Gastroesophageal sphincter (tissue), 4 donors: ENCODE measurements around the gene BCR. TPM values are rescaled to one million over a fixed set of nuclear protein-coding genes. Genes with fewer than 3 reads are reported as not detected.

Source experiments
- ATAC-seq: fragments of 150-250 bp; one replicate; pipeline ENCODE4 v1.9.1; 2016; ENCODE audit warnings: mild to moderate bottlenecking, moderate library complexity
- H3K27ac ChIP-seq, 4 donors: fragments of 200-600 bp; sonication (generic) in 3 of 4; 1 replicate in 3 of 4; 2 replicates in 1 of 4; pipeline ENCODE4 v1.5.1; 2016 to 2019
- H3K27me3 ChIP-seq: fragments of 200-600 bp; sonication (generic); one replicate; pipeline ENCODE4 v1.5.1; 2019
- H3K36me3 ChIP-seq, 2 donors: fragments of 200-600 bp; sonication (generic); one replicate each; pipeline ENCODE4 v1.5.1; 2019; ENCODE audit warnings: control low read depth in 1 of 2
- H3K4me1 ChIP-seq, 3 donors: fragments of 200-600 bp; sonication (generic); 1 replicate in 2 of 3; 2 replicates in 1 of 3; pipeline ENCODE4 v1.5.1; 2016 to 2019; ENCODE audit warnings: control low read depth in 2 of 3
- H3K4me3 ChIP-seq, 2 donors: fragments of 200-600 bp; sonication (generic); one replicate each; pipeline ENCODE4 v1.5.1; 2019; ENCODE audit warnings: mild to moderate bottlenecking in 1 of 2, moderate library complexity in 1 of 2
- H3K9me3 ChIP-seq, 3 donors: fragments of 200-600 bp; sonication (generic); one replicate each; pipeline ENCODE4 v1.5.1; 2017 to 2019; ENCODE audit warnings: control low read depth in 2 of 3
- CTCF ChIP-seq, 4 experiments: fragments of 200-600 bp in 2 of 4; fragments of 450-650 bp in 2 of 4; sonication (generic) in 1 of 4; IDR thresholded peaks; one replicate each; pipeline ENCODE4 v1.5.1; 2017 to 2019; ENCODE audit warnings: antibody characterized with exemption in 4 of 4, mild to moderate bottlenecking in 2 of 4, moderate library complexity in 2 of 4
- EP300 ChIP-seq: sonication (generic); formaldehyde crosslinking; IDR thresholded peaks from one replicate; pipeline ENCODE4 v1.6.1; 2017; ENCODE audit warnings: antibody characterized with exemption, mild to moderate bottlenecking
- POLR2A ChIP-seq, 2 donors: fragments of 450-650 bp; IDR thresholded peaks; one replicate each; pipeline ENCODE4 v1.6.1; 2017; ENCODE audit warnings: antibody characterized with exemption in 2 of 2, mild to moderate bottlenecking in 2 of 2, moderate library complexity in 1 of 2
- POLR2AphosphoS5 ChIP-seq: sonication (generic); formaldehyde crosslinking; IDR thresholded peaks from one replicate; pipeline ENCODE4 v1.6.1; 2017; ENCODE audit warnings: antibody characterized with exemption
- WGBS, 2 donors: methylation state at CpG; one replicate each; pipeline ENCODE4 v1.1.5; 2018; ENCODE audit warnings: low coverage in 1 of 2; 5-methylcytosine and 5-hydroxymethylcytosine counted together
- total RNA-seq, 4 donors: library from RNA; depleted of rRNA; stranded (reverse); fragments of >200 nt; gene quantifications; one replicate each; pipeline ENCODE4 v1.1.0, GENCODE V29; 2016

BCR gene
- 10 to 100 TPM; 39.2 to 81.1 (median 46.2) TPM for total RNA-seq

GRCh38 chr22:23180301-23180892, at the start of gene BCR:
TSS of gene BCR (plus strand) at chr22:23180509. CDS start at chr22:23180961, 452 bp downstream.
- no peaks in the 10 kb centered on the region for H3K27me3 ChIP-seq
- H3K27ac ChIP-seq: peak within 1 kb of the TSS; percentile 6 to 91 (median 86)
- TF ChIP-seq POLR2AphosphoS5 (peak; percentile 82), EP300 (no peak), POLR2A (IDR thresholded peaks at IDR 0.05) (peak; percentile 66 to 88), CTCF (IDR thresholded peaks at IDR 0.05) (peak in 2 of 4 experiments; percentile 22 to 26)
- peaks cover 0 to 9% (median 0%) of the 10 kb centered on the region in 3 donors for H3K9me3 ChIP-seq
- ATAC-seq: peak; percentile 95
- peaks cover 0 to 8% of the 10 kb centered on the region in 2 donors for H3K36me3 ChIP-seq
- no CpG with 5 or more reads among the region's 88 CpGs for WGBS, 2 donors
- H3K4me1 ChIP-seq: peaks cover 0 to 67% (median 50%) of the 10 kb centered on the region in 3 donors
- peak within 1 kb of the TSS; percentile 73 to 88 for H3K4me3 ChIP-seq

GRCh38 chr22:23130697-23131096, 49.6 kb upstream of the BCR start:
- no peak for ATAC-seq
- Histone ChIP-seq H3K9me3 (no peaks in the 10 kb centered on the region), H3K27me3 (no peaks in the 10 kb centered on the region), H3K27ac (no peak overlapping the region), H3K36me3 (no peaks in the 10 kb centered on the region), H3K4me1 (peaks cover 0 to 11% (median 0%) of the 10 kb centered on the region in 3 donors), H3K4me3 (no peak overlapping the region)
- WGBS, 2 donors: 32 to 51% methylated on average over 2 to 3 of the region's 3 CpGs
- TF ChIP-seq CTCF (IDR thresholded peaks at IDR 0.05) (no peak), POLR2AphosphoS5 (no peak), POLR2A (IDR thresholded peaks at IDR 0.05) (no peak), EP300 (no peak)

GRCh38 chr22:23131931-23132330, 48.4 kb upstream of the BCR start:
- Histone ChIP-seq H3K27me3 (no peaks in the 10 kb centered on the region), H3K36me3 (no peaks in the 10 kb centered on the region), H3K27ac (no peak overlapping the region), H3K4me3 (no peak overlapping the region), H3K9me3 (no peaks in the 10 kb centered on the region), H3K4me1 (peaks cover 0 to 11% (median 0%) of the 10 kb centered on the region in 3 donors)
- TF ChIP-seq POLR2AphosphoS5 (no peak), POLR2A (IDR thresholded peaks at IDR 0.05) (no peak), EP300 (no peak), CTCF (IDR thresholded peaks at IDR 0.05) (no peak)
- 64 to 91% methylated on average over 4 of the region's 6 CpGs for whole genome bisulfite sequencing, 2 donors
- no peak for ATAC-seq

- WGBS, 2 donors: 81 to 85% methylated on average over 5 to 10 of the region's 10 CpGs
- no peaks in the 10 kb centered on the region for H3K9me3 ChIP-seq
- TF ChIP-seq POLR2A (IDR thresholded peaks at IDR 0.05) (no peak), POLR2AphosphoS5 (no peak), EP300 (no peak), CTCF (IDR thresholded peaks at IDR 0.05) (no peak)
- peaks cover 0 to 11% (median 0%) of the 10 kb centered on the region in 3 donors for H3K4me1 ChIP-seq
- ATAC-seq: no peak
- H3K4me3 ChIP-seq: no peak overlapping the region
- no peak overlapping the region for H3K27ac ChIP-seq
- H3K27me3 ChIP-seq: no peaks in the 10 kb centered on the region
- H3K36me3 ChIP-seq: no peaks in the 10 kb centered on the region
These were observed 47.8 kb upstream of the BCR start for GRCh38 chr22:23132376-23133091.
